WERI-Rb-1 (cell line): Measurements from ENCODE around the gene SH3D21.

ENCODE experiments used
- DNase-seq: peaks from one replicate; pipeline ENCODE4 v3.0.0-alpha.2; 2020
- H3K27ac ChIP-seq: fragments of 250-450 bp; sonication (Bioruptor Pico); 2 replicates; pipeline ENCODE4 v1.5.1; 2020; ENCODE audit warnings: mild to moderate bottlenecking, moderate library complexity
- H3K27me3 ChIP-seq: fragments of 250-450 bp; sonication (Bioruptor Pico); 2 replicates; pipeline ENCODE4 v1.5.1; 2021; ENCODE audit warnings: mild to moderate bottlenecking, low read depth, moderate library complexity; ENCODE audit not compliant: insufficient read depth, severe bottlenecking
- H3K36me3 ChIP-seq: fragments of 250-450 bp; sonication (Bioruptor Pico); 2 replicates; pipeline ENCODE4 v1.5.1; 2020; ENCODE audit warnings: mild to moderate bottlenecking, moderate library complexity
- H3K4me3 ChIP-seq: 2 replicates; pipeline ENCODE4 v1.5.1; 2011; ENCODE audit warnings: low read depth, mild to moderate bottlenecking, control low read depth, low read length
- H3K9me3 ChIP-seq: fragments of 250-450 bp; sonication (Bioruptor Pico); 2 replicates; pipeline ENCODE4 v1.5.1; 2021; ENCODE audit warnings: mild to moderate bottlenecking, moderate library complexity; ENCODE audit not compliant: severe bottlenecking
- TF ChIP-seq, protein P1 (sequence below): IDR thresholded peaks from 2 replicates; pipeline ENCODE4 v1.5.1; 2011; ENCODE audit warnings: low read depth, mild to moderate bottlenecking, control low read depth, inconsistent platforms, low read length

The SH3D21 gene

DNA sequence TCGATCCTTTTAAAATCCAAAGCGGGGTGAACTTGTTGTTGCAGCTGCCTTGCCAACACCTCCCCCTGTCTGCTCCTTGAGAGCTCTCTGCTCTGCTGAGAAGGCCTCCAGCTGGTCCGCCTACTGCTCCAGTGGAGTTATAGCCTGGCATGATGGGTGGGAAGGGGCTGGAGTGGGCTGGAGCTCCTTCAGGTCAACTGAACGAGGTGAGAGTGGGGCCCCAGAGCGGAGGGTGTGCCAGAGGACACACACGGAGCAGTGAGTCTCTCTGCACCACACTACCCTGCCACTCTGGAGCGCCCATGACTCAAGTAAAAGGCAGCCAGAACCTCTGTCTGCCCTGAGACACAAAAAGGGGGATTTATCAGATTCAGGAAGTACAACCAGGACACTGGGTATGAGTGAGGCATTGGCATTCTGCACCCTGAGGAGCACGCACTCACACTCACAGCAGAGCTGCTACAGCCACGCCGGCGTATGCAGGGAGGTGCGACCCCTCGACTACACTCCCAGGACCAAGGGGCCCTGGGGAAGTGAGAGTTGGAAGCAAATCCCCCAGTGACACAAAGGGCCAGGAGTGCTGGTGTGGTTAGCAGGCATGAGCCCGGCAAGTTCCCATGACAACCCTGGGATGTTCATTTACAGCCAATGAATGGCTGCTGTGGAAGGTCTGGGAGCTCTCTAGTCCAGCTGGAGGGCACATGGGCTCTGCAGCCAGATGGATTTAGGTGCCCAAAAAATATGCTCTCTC lies 45.2 kb downstream of the SH3D21 start:
- DNase-seq: no peak
- Histone ChIP-seq H3K4me3 (no peak overlapping the region), H3K27me3 (no peaks in the 10 kb centered on the region), H3K9me3 (no peaks in the 10 kb centered on the region), H3K36me3 (peaks cover 39% of the 10 kb centered on the region), H3K27ac (no peak overlapping the region; the same call in 1 of the 2 replicates)
- TF ChIP-seq, protein P1, sequence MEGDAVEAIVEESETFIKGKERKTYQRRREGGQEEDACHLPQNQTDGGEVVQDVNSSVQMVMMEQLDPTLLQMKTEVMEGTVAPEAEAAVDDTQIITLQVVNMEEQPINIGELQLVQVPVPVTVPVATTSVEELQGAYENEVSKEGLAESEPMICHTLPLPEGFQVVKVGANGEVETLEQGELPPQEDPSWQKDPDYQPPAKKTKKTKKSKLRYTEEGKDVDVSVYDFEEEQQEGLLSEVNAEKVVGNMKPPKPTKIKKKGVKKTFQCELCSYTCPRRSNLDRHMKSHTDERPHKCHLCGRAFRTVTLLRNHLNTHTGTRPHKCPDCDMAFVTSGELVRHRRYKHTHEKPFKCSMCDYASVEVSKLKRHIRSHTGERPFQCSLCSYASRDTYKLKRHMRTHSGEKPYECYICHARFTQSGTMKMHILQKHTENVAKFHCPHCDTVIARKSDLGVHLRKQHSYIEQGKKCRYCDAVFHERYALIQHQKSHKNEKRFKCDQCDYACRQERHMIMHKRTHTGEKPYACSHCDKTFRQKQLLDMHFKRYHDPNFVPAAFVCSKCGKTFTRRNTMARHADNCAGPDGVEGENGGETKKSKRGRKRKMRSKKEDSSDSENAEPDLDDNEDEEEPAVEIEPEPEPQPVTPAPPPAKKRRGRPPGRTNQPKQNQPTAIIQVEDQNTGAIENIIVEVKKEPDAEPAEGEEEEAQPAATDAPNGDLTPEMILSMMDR: no peak

GRCh38 chr1:36352125-36352909 lies 46.1 kb downstream of the SH3D21 start:
- Histone ChIP-seq H3K27ac (no peak overlapping the region), H3K27me3 (no peaks in the 10 kb centered on the region), H3K36me3 (peaks cover 39% of the 10 kb centered on the region), H3K9me3 (no peaks in the 10 kb centered on the region), H3K4me3 (no peak overlapping the region)
- TF ChIP-seq, protein P1: no peak
- DNase-seq: no peak

GRCh38 chr1:36352910-36353878 lies 47.0 kb downstream of the SH3D21 start:
- Histone ChIP-seq H3K9me3 (no peaks in the 10 kb centered on the region), H3K36me3 (peaks cover 39% of the 10 kb centered on the region), H3K27me3 (no peaks in the 10 kb centered on the region), H3K27ac (no peak overlapping the region), H3K4me3 (no peak overlapping the region)
- DNase-seq: no peak
- TF ChIP-seq, protein P1: no peak

- TF ChIP-seq, protein P1: no peak
- peaks cover 32% of the 10 kb centered on the region for H3K36me3 ChIP-seq
- no peaks in the 10 kb centered on the region for H3K9me3 ChIP-seq
- no peak overlapping the region for H3K4me3 ChIP-seq
- H3K27me3 ChIP-seq: no peaks in the 10 kb centered on the region
- DNase-seq: no peak
- no peak overlapping the region for H3K27ac ChIP-seq
These were observed 48.3 kb downstream of the SH3D21 start for GRCh38 chr1:36354486-36354885.

GRCh38 chr1:36355811-36356210 lies 49.6 kb downstream of the SH3D21 start:
- no peak for DNase-seq
- Histone ChIP-seq H3K4me3 (no peak overlapping the region), H3K9me3 (no peaks in the 10 kb centered on the region), H3K36me3 (peaks cover 32% of the 10 kb centered on the region), H3K27ac (no peak overlapping the region), H3K27me3 (no peaks in the 10 kb centered on the region)
- TF ChIP-seq, protein P1: 0 out of 2 replicates have a peak, but pooled peaks have one; percentile 7
